Naive thymus-derived CD8-positive, alpha-beta T cell (primary cell): ENCODE data around the gene CABLES2. TPM values are rescaled to one million over a fixed set of nuclear protein-coding genes. Genes with fewer than 3 reads are reported as not detected.

Experiments
- ATAC-seq, 2 donors: fragments of 150-1000 bp; cut with Tn5 transposase in 1 of 2; sonication (Bioruptor Pico), chemical (Tn5 transposase) in 1 of 2; 1 replicate in 1 of 2; 2 replicates in 1 of 2; pipeline ENCODE4 v1.10.0; 2021; ENCODE audit warnings: mild to moderate bottlenecking in 2 of 2, moderate library complexity in 2 of 2
- POLR2A ChIA-PET: fragments of 350-600 bp; sonication (Branson Sonifier 250); formaldehyde crosslinking; loops from one replicate; lab custom pipeline; 2021; ENCODE audit warnings: antibody characterized with exemption; lab: Charles Lee
- DNase-seq, 10 donors: peaks; one replicate each; pipeline versions ENCODE4 v3.0.0 to v3.0.0-alpha.2; 2020 to 2022
- H3K27ac Mint-ChIP-seq, 10 donors: one replicate each; pipeline ENCODE4 v1.8.0; 2020 to 2022; ENCODE audit warnings: mild to moderate bottlenecking in 10 of 10, mixed read lengths in 10 of 10, moderate library complexity in 4 of 10, inconsistent platforms in 1 of 10
- H3K27me3 Mint-ChIP-seq, 5 donors: one replicate each; pipeline ENCODE4 v1.8.0; 2021 to 2022; ENCODE audit warnings: mixed read lengths in 5 of 5
- H3K36me3 Mint-ChIP-seq, 3 donors: one replicate each; pipeline ENCODE4 v1.8.0; 2020 to 2022; ENCODE audit warnings: mixed read lengths in 3 of 3, mild to moderate bottlenecking in 2 of 3, inconsistent platforms in 1 of 3
- H3K4me1 Mint-ChIP-seq, 4 donors: one replicate each; pipeline ENCODE4 v1.8.0; 2021 to 2022; ENCODE audit warnings: mixed read lengths in 4 of 4
- H3K4me3 Mint-ChIP-seq, 10 donors: one replicate each; pipeline ENCODE4 v1.8.0; 2020 to 2022; ENCODE audit warnings: mild to moderate bottlenecking in 10 of 10, mixed read lengths in 10 of 10, moderate library complexity in 6 of 10, inconsistent platforms in 1 of 10
- H3K9me3 Mint-ChIP-seq, 9 donors: one replicate each; pipeline ENCODE4 v1.8.0; 2020 to 2022; ENCODE audit warnings: mixed read lengths in 9 of 9, mild to moderate bottlenecking in 3 of 9, inconsistent platforms in 1 of 9, moderate library complexity in 1 of 9
- polyA plus RNA-seq, 3 donors: library from polyadenylated mRNA; unstranded; fragments of 300-500 nt; fragmentation: Illumina TruSeq; gene quantifications; one replicate each; pipeline ENCODE4 v1.2.3, GENCODE V29; 2021
- total RNA-seq, 8 experiments: library from RNA in 2 of 8; stranded (reverse) in 2 of 8; gene quantifications; one replicate each; pipeline ENCODE4 v1.2.3 and lab custom pipeline; 2021 to 2026

The CABLES2 gene
- total and polyA plus RNA-seq, 5 experiments from 2014 or later: 0.83 to 6.4 (median 1.7) TPM

GRCh38 chr20:62368392-62368975 lies 38.6 kb downstream of the CABLES2 start:
- DNase-seq: no peak
- Mint-ChIP-seq H3K4me3 (peak overlapping the region in 8 of 10 donors; percentile 33 to 83 (median 60)), H3K27me3 (peaks cover 4 to 41% (median 22%) of the 10 kb centered on the region in 5 donors), H3K9me3 (no peaks in the 10 kb centered on the region), H3K4me1 (peaks cover 2 to 16% (median 5%) of the 10 kb centered on the region in 4 donors), H3K36me3 (peaks cover 0 to 3% (median 0%) of the 10 kb centered on the region in 3 donors), H3K27ac (peak overlapping the region in 1 of 10 donors; percentile 34)
- POLR2A ChIA-PET: no interaction called here
- no peak for ATAC-seq

- ATAC-seq: peak; percentile 38 to 39
- H3K9me3 Mint-ChIP-seq: no peaks in the 10 kb centered on the region
Observed at GRCh38 chr20:62367633-62368391, 39.3 kb downstream of the CABLES2 start.

DNA sequence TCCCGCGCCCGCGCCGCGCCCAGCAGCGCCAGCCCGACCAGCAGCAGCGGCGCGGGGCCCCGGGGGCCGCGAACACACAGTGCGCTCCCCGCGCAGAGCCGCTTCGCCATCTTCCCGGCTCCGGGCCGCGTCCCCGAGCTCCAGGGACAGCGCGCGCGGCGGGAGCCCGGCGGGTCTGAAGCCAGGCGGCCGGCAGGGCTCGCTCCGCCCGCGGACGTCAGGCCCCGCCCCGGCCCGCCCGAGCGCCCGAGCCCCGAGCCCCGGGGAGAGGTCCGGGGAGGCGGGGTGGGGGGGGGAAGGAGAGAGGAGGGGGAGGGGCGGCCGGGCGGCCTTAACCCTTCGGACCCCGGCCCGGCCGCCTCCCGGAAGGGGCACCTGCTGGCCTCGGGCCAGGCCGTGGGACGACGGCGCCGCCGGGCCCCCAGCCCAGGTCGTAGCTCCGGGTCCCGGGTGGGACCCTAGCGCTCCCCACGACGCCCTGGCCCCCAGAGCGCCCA lies 39.9 kb downstream of the CABLES2 start, which contains the start of gene LAMA5:
LAMA5 (minus strand) TSS at position 177 of the 497 bp plus-strand sequence; CDS start at position 110, 67 bp downstream.
- H3K27ac Mint-ChIP-seq: no peak within 1 kb of the TSS
- H3K36me3 Mint-ChIP-seq: peaks cover 0 to 3% (median 0%) of the 10 kb centered on the region in 3 donors
- DNase-seq (peak in 2 of 10 donors; percentile 14 to 17), ATAC-seq (peak; percentile 51 to 67)
- H3K4me1 Mint-ChIP-seq: peaks cover 2 to 16% (median 4%) of the 10 kb centered on the region in 4 donors
- POLR2A ChIA-PET: interaction anchor here (0.7 kb wide), 1 partner anchor 33 kb away, joined by 4 read pairs; no protein-coding TSS in a partner anchor
- H3K4me3 Mint-ChIP-seq: peak within 1 kb of the TSS; percentile 50 to 83 (median 58)
- H3K9me3 Mint-ChIP-seq: no peaks in the 10 kb centered on the region
- H3K27me3 Mint-ChIP-seq: peaks cover 6 to 49% (median 23%) of the 10 kb centered on the region in 5 donors

More at GRCh38 chr20:62367633-62368391, 39.3 kb downstream of the CABLES2 start:
- Mint-ChIP-seq H3K27ac (no peak overlapping the region), H3K36me3 (peaks cover 0 to 3% (median 0%) of the 10 kb centered on the region in 3 donors), H3K4me1 (peaks cover 2 to 16% (median 4%) of the 10 kb centered on the region in 4 donors), H3K27me3 (peaks cover 4 to 44% (median 19%) of the 10 kb centered on the region in 5 donors), H3K4me3 (peak overlapping the region; percentile 50 to 83 (median 58))
- POLR2A ChIA-PET: interaction anchor here (0.7 kb wide), 1 partner anchor 32 kb away, joined by 4 read pairs; no protein-coding TSS in a partner anchor
- DNase-seq: peak in 1 of 10 donors; percentile 16

DNA sequence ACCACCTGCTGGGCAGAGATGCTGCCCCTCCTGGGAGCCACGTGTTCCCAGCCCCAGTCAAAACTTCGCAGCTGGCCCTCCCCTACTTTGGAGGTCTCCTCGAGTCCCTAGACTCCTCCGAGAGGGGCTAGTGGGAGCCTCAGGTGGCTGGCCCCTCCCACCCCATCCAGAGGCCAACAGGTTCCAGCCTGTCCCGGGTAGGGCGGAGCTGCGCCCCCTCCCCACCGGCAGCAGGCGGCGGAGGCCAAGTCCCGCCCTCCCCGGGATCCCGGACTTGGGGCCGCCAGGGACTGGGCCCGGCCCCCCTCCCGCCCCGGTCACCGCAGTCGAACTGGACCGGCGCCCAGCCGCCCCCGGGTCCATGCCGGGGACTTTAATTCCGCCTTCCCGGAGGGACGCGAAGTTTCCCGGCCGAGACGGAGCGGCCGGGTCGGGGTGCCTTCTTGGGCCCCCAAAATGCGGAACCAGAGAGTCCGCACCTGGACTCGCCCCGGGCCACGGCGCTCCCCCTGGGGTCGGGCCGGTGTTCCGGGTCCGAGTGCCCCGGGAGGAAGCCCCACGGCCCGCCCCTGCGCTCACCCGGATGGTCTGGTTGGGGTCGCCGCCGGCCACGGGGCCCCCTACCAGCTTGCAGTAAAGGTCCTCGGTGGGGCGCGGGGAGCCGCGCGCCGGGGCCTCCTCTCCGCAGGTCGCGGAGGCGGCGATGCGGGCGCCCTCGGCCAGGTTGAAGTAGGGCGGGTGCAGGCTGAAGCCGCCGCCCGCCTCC lies 40.5 kb downstream of the CABLES2 start:
- peak in 1 of 2 donors; percentile 25 for ATAC-seq
- H3K36me3 Mint-ChIP-seq: peaks cover 0 to 3% (median 0%) of the 10 kb centered on the region in 3 donors
- no peaks in the 10 kb centered on the region for H3K9me3 Mint-ChIP-seq
- peaks cover 6 to 52% (median 23%) of the 10 kb centered on the region in 5 donors for H3K27me3 Mint-ChIP-seq
- peak overlapping the region in 5 of 10 donors; percentile 14 to 71 (median 33) for H3K4me3 Mint-ChIP-seq
- peak in 1 of 10 donors; percentile 2 for DNase-seq
- peaks cover 2 to 16% (median 4%) of the 10 kb centered on the region in 4 donors for H3K4me1 Mint-ChIP-seq
- POLR2A ChIA-PET: no interaction called here
- H3K27ac Mint-ChIP-seq: no peak overlapping the region

DNA sequence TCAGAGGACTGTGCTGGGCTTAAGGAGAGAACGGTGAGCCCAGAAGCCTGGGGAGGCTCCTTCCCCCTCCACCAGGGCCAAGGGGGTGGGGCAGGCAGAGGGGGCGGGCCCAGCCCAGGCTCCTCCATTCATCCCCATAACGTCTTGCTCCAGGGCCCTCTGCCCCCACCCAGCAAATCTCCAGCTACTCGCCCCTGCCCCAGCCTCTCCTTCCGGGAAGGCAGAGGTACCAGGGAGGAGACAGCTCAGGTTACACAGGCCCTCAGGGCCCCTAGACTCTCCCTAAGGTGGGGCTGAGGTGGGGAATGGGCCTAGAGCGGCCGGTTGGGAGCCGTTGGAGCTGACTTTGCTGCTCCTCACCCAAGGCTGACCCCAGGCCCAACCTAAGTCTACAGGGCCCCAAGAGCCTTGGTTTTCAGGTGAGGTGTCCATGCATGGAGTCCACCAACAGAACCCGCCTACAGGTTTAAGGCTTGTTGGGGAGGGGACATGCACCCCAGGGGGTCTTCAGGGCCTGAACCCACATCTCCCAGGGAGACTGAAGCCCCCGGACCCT lies 41.2 kb downstream of the CABLES2 start:
- Mint-ChIP-seq H3K9me3 (no peaks in the 10 kb centered on the region), H3K27me3 (peaks cover 6 to 52% (median 23%) of the 10 kb centered on the region in 5 donors), H3K4me3 (peak overlapping the region in 5 of 10 donors; percentile 14 to 71 (median 33)), H3K4me1 (peaks cover 2 to 16% (median 4%) of the 10 kb centered on the region in 4 donors), H3K27ac (no peak overlapping the region), H3K36me3 (peaks cover 0 to 3% (median 0%) of the 10 kb centered on the region in 3 donors)
- ATAC-seq (no peak), DNase-seq (no peak)
- POLR2A ChIA-PET: no interaction called here

- Mint-ChIP-seq H3K36me3 (peaks cover 0 to 3% (median 0%) of the 10 kb centered on the region in 3 donors), H3K27ac (no peak overlapping the region), H3K4me3 (peak overlapping the region in 5 of 10 donors; percentile 19 to 52 (median 44)), H3K27me3 (peaks cover 6 to 52% (median 23%) of the 10 kb centered on the region in 5 donors), H3K4me1 (peaks cover 2 to 16% (median 4%) of the 10 kb centered on the region in 4 donors), H3K9me3 (no peaks in the 10 kb centered on the region)
- POLR2A ChIA-PET: no interaction called here
- ATAC-seq (no peak), DNase-seq (no peak)
Observed at GRCh38 chr20:62364911-62365736, 42.0 kb downstream of the CABLES2 start.

DNA sequence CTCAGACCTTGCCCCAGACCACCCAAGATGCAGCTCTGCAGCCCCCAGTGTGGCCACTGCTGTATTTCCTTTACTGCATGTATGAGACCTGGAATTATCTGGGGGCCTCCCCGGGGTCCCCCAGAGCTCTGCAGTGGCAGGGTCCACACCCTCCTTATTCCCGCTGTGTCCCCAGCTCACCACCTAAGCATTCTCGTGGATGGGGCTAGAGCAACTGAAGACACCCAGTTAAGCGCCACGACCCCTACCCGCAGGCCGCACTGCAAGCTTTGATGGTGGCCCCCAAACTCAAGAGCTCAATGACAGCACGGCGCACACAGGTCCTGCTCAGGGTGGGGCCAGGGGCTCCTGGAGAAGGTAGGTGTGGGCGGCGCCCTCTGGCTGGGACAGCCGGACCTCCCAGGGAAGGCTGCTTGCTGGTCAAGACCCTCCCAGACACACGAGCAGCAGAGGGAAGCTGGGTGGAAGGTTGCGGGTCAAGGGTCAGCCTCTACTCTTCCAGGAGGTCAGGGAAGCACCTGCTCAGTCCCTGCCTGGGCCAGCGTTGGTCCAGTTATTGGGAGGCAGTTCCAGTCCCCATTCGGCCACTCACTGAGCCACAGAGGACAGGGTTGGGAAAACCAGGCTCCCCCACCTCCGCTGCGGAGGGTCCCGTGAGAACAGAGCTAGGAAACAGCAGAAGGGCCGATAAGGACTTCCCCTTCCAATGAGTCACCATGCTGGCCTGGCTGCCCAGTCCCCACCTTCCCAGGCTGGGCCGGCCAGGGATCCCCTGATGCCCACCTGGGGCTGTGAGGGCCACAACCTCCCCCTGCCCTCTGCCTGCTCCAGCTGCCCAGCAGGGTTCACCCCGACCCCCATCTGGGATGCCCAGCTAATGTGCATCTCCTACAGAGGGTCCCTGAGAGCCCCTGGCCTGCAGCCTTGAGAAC lies 42.9 kb downstream of the CABLES2 start:
- DNase-seq: no peak
- Mint-ChIP-seq H3K36me3 (peaks cover 0 to 3% (median 0%) of the 10 kb centered on the region in 3 donors), H3K9me3 (no peaks in the 10 kb centered on the region), H3K27ac (peak overlapping the region in 1 of 10 donors; percentile 48), H3K4me1 (peaks cover 2 to 16% (median 4%) of the 10 kb centered on the region in 4 donors), H3K4me3 (no peak overlapping the region), H3K27me3 (peaks cover 3 to 48% (median 23%) of the 10 kb centered on the region in 5 donors)
- POLR2A ChIA-PET: no interaction called here
- no peak for ATAC-seq

GRCh38 chr20:62362991-62363919 lies 43.8 kb downstream of the CABLES2 start:
- DNase-seq (peak in 1 of 10 donors; percentile 4), ATAC-seq (no peak)
- no peak overlapping the region for H3K4me3 Mint-ChIP-seq
- H3K9me3 Mint-ChIP-seq: no peaks in the 10 kb centered on the region
- H3K4me1 Mint-ChIP-seq: peaks cover 0 to 13% (median 3%) of the 10 kb centered on the region in 4 donors
- peaks cover 0 to 3% (median 0%) of the 10 kb centered on the region in 3 donors for H3K36me3 Mint-ChIP-seq
- peaks cover 1 to 44% (median 27%) of the 10 kb centered on the region in 5 donors for H3K27me3 Mint-ChIP-seq
- POLR2A ChIA-PET: no interaction called here
- peak overlapping the region in 1 of 10 donors; percentile 48 for H3K27ac Mint-ChIP-seq

- Mint-ChIP-seq H3K4me1 (peaks cover 0 to 6% (median 1%) of the 10 kb centered on the region in 4 donors), H3K9me3 (no peaks in the 10 kb centered on the region), H3K36me3 (peaks cover 0 to under 1% (median 0%) of the 10 kb centered on the region in 3 donors), H3K27me3 (peaks cover 1 to 39% (median 27%) of the 10 kb centered on the region in 5 donors), H3K4me3 (no peak overlapping the region), H3K27ac (no peak overlapping the region)
- ATAC-seq (no peak), DNase-seq (no peak)
- POLR2A ChIA-PET: no interaction called here
Observed at GRCh38 chr20:62362590-62362940, 44.5 kb downstream of the CABLES2 start.
